Nucleus accumbens (tissue), 56 donors: Measurements from ENCODE around the gene TRPC1.
A peak's percentile ranks its signal among the peaks of the same experiment; 100 is the strongest.

Source experiments
- DNase-seq, 56 donors: peaks; one replicate each; lab custom pipeline; 2025; lab: John Stamatoyannopoulos, UW

Gene TRPC1

GRCh38 chr3:142828703-142829305, 105.0 kb downstream of the TRPC1 start:
- peak in 49 of 56 donors; percentile 3 to 89 (median 41) for DNase-seq

- DNase-seq = no peak
These were observed 113.7 kb downstream of the TRPC1 start for GRCh38 chr3:142837526-142837925.

- DNase-seq = no peak
These were observed 116.0 kb downstream of the TRPC1 start for GRCh38 chr3:142839831-142840230.

- no peak for DNase-seq
These were observed 120.6 kb downstream of the TRPC1 start for GRCh38 chr3:142844339-142844977.

- DNase-seq = no peak
These were observed 123.1 kb downstream of the TRPC1 start for GRCh38 chr3:142846779-142847577.

- DNase-seq = no peak
These were observed 125.3 kb downstream of the TRPC1 start for GRCh38 chr3:142849148-142849547.

- no peak for DNase-seq
These were observed 126.7 kb downstream of the TRPC1 start for GRCh38 chr3:142850395-142851023.

- no peak for DNase-seq
These were observed 128.2 kb downstream of the TRPC1 start for GRCh38 chr3:142852009-142852408.

- no peak for DNase-seq
These were observed 129.7 kb downstream of the TRPC1 start for GRCh38 chr3:142853270-142854168.

- no peak for DNase-seq
These were observed 133.2 kb downstream of the TRPC1 start for GRCh38 chr3:142857056-142857455.
